NT2/D1 (cell line): Measurements from ENCODE around the gene MYO19.

ENCODE experiments used
- SUZ12 ChIP-seq: IDR thresholded peaks from 2 replicates; pipeline ENCODE4 v1.6.1; 2011; ENCODE audit not compliant: insufficient read length, insufficient read depth; ENCODE audit errors: extremely low read depth
- YY1 ChIP-seq: IDR thresholded peaks from 2 replicates; pipeline ENCODE4 v1.6.1; 2011; ENCODE audit not compliant: insufficient read length, insufficient read depth

- TF ChIP-seq SUZ12 (no peak), YY1 (no peak)
Observed at GRCh38 chr17:36514856-36515255, 19.8 kb downstream of the MYO19 start.
